Body of pancreas (tissue), 4 donors: ENCODE results near the gene ARL6IP1.
"Not testable (repeated sequence)": the region's sequence is repeated elsewhere in the genome, so short reads cannot be mapped to it uniquely, and the experiment has no call there.

ENCODE experiments used
- CTCF ChIP-seq, 7 experiments: fragments of 450-650 bp in 4 of 7; fragments of 200-600 bp in 3 of 7; sonication (generic) in 3 of 7; IDR thresholded peaks; one replicate each; pipeline ENCODE4 v1.5.1; 2016 to 2019; ENCODE audit warnings: antibody characterized with exemption in 7 of 7
- POLR2A ChIP-seq, 3 donors: fragments of 450-650 bp; IDR thresholded peaks; one replicate each; pipeline ENCODE4 v1.6.1; 2016; ENCODE audit warnings: antibody characterized with exemption in 3 of 3, mild to moderate bottlenecking in 2 of 3

- peak; percentile 43 to 71 (median 66) for TF ChIP-seq CTCF (IDR thresholded peaks at IDR 0.05)
- not testable (repeated sequence) for TF ChIP-seq POLR2A (IDR thresholded peaks at IDR 0.05)
These were observed 41.5 kb downstream of the ARL6IP1 start for GRCh38 chr16:18759598-18760520.
